HG03064 (cell line): ENCODE results near the gene SLC17A5.
A peak's percentile ranks its signal among the peaks of the same experiment; 100 is the strongest.

Source experiments
- ATAC-seq: cut with Tn5 transposase; IDR thresholded peaks from one replicate; pipeline ENCODE4 v1.9.1; 2021; ENCODE audit warnings: low read depth; ENCODE audit not compliant: unreplicated experiment

Gene SLC17A5

DNA sequence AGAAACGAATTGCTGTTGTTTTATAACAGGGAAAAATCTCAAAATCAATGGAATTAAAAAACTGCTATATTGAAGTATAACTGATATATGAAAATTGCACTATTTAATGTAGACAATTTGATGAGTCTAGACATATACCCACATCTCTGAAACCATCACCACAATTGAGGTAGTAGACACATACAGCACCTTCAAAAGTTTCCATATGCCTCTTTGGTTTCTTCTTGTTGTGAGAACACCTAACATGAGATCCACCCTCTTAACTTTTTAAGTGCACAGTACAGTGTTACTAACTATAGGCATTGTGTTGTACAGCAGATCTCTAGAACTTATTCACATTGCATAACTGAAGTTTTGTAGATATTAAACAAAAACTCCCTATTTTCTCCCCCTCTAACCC, 14.0 kb upstream of the SLC17A5 start:
- no peak for ATAC-seq

- ATAC-seq, result no peak
These were observed 12.6 kb upstream of the SLC17A5 start for GRCh38 chr6:73666393-73666792.

GRCh38 chr6:73665686-73666319, 12.0 kb upstream of the SLC17A5 start:
- ATAC-seq, result peak; percentile 70

DNA sequence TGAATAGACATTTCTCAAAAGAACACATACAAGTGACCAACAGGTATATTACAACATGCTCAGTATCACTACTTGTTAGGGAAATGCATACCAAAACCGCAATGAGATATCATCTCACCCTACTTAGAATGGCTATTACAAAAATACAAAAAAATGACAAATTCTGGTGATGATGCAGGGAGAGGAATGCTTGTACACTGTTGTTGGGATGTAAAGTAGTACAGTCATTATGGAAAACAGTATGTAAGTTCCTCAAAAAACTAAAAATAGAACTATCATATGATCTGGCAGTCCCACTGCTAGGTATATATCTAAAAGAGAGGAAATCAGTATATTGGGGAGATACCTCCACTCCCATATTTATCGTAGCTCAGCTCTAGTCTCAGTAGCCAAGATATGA, 10.9 kb upstream of the SLC17A5 start:
- no peak for ATAC-seq

- no peak for ATAC-seq
These were observed 3.4 kb upstream of the SLC17A5 start for GRCh38 chr6:73657201-73657600.

GRCh38 chr6:73656531-73657145, 2.8 kb upstream of the SLC17A5 start:
- ATAC-seq, result no peak

DNA sequence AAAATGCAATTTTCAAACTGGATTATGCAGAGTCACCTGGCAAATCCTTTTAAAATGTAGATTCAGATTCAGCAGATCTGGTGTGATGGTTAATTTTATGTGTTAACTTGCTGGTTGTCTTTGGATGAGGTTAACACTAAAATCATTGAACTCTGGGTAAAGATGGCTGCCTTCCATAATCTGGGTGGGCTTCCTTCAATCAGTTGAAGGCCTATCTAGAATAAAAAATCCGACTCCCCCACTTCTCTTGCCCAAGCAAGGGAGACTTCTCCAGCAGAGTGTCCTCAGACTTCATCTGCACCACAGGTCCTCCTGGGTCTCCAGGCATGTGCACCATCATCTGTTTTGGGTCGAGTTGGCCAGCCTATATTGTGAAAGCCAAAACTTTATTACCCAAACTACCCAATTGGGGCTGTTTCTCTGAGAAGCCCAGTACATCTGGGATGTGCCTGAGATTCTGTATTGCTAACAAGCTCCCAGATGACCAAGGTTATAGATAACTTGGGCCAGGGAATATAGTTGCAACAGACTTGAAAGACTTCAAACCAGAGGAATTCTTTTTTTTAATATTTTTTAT, 1.6 kb upstream of the SLC17A5 start:
- ATAC-seq, result no peak

- peak; percentile 48 for ATAC-seq
These were observed 888 bp downstream of the SLC17A5 start for GRCh38 chr6:73652637-73653570.

DNA sequence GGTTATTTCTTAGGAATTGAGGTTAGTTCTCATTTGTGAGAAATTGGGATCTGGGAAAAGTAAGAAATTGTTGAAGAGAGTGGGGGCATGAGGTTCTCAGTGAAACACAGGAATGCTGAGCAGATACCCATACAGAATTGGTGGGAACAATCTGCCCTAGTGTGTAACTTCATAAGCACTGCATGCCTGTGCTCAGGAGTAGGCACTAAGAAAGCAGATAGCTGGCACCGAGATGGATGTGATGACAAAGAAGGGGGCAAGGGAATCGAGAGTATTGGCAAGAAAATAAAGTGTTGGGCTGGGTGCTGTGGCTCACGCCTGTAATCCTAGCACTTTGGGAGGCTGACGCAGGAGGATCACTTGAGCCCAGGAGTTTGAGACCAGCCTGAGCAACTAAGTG, 4.0 kb downstream of the SLC17A5 start:
- no peak for ATAC-seq

DNA sequence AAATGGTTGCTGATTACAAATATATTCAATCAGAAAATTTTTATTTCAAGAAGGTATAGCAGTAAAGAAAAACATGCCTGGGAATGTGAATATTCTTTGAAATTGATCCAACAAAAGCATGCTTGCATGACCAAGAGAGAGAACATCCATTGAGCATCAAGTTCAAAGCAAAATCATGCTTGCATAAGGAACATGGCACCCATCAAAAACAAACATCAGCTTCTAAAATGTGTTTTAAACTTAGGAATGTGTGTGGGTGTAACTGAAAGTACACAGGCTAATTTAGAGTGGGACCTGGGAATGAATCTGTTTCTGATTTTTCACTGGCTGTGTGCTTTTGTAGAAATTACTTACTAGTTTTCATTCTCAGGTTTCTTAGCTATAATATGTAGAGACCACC, 5.6 kb downstream of the SLC17A5 start:
- ATAC-seq, result no peak

- no peak for ATAC-seq
These were observed 8.7 kb downstream of the SLC17A5 start for GRCh38 chr6:73644941-73645591.

GRCh38 chr6:73644030-73644429, 9.8 kb downstream of the SLC17A5 start:
- ATAC-seq, result no peak

DNA sequence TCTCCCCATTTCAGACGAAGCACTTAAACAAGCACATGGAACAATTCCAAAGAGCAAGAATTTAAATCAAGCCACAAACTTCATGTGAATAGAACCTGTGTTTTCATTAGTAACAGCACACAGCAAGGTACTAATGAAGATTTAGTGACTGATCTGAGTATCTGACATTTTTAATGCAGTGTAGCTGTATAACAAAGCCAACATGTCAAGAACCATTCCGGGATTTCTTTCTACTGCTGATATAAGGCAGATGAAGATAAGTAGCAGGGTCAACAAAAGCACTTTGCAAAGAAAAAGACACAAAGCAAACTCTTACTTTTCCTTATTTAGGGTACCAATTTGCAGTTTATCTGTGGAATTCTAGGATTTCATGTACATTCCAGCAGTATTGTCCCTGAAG, 11.3 kb downstream of the SLC17A5 start:
- no peak for ATAC-seq

DNA sequence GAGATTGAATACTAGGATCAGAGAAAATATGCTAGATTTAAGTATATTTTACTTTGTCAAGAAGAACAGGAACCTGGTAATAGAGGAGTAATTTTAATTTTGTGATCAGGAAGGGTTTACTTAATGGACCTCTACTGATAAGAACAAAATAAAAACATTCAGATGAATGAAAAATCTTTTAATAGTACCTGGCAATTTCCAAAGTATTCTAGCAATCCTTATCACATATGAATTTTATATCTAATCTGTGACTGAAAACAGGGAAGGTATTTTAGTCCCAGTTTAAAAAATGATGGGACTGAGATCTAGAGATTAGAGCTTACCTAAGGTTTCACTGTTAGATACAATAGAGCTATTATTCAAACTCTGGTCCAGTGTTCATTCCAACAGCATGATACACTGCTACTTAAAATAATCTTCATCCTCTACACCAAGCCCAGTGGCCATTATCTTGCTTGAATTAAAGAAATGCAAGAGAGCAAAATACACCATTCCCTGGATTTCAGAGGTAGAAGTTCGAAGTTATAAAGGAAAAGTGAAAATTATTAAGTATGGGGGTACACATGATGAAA, 13.5 kb downstream of the SLC17A5 start:
- no peak for ATAC-seq

GRCh38 chr6:73639040-73639439, 14.8 kb downstream of the SLC17A5 start:
- no peak for ATAC-seq

DNA sequence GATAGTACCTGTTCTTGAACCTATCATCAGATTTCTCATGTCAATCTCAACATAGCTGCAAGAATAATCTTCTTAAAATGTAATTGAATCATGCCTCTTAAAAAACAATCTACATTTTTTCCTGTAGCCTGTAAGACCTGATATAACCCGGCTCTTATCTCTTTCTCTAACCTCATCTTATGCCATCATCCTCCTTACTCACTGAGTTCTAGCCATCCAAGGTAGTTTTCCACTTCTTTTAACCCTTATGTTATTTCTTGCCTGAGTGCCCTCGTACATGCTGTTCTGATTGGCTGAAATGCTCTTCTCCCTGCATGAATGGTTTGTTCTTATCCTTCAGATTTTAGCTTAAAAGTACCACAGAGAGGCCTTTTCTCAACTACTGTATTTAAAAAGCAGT, 16.4 kb downstream of the SLC17A5 start:
- ATAC-seq, result no peak

- ATAC-seq, result no peak
These were observed 17.7 kb downstream of the SLC17A5 start for GRCh38 chr6:73636048-73636447.

DNA sequence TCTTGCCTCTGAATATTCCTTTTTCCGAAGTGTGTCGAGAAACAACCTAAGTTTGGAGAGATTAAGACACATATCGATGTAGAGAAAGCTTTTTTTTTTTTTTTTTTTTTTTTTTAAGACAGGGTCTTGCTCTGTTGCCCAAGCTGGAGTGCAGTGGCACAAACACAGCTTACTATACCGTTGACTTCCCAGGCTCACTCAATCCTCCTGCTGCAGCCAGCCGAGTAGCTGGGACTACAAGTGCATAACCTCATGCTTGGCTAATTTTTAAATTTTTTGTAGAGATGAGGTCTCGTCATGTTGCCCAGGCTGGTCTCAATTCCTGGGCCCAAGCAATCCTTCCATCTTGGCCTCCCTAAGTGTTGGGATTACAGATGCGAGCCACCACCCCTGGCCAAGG, 21.4 kb downstream of the SLC17A5 start:
- ATAC-seq, result no peak

GRCh38 chr6:73631849-73632248, 21.9 kb downstream of the SLC17A5 start:
- no peak for ATAC-seq

GRCh38 chr6:73630401-73630800, 23.4 kb downstream of the SLC17A5 start:
- ATAC-seq, result no peak
